GM12878 (cell line): Measurements from ENCODE around the gene RPS3A. TPM values are rescaled to one million over a fixed set of nuclear protein-coding genes. Genes with fewer than 3 reads are reported as not detected.

Experiments
- ATAC-seq: fragments of 200-7000 bp; cut with Tn5 transposase; 3 replicates; pipeline ENCODE4 v1.9.1; 2020; ENCODE audit warnings: mild to moderate bottlenecking, moderate library complexity
- BruUV-seq: library from RNA; stranded (reverse); fragments of 400-500 nt; replicated peaks from 2 replicates; lab custom pipeline; 2021; lab: Mats Ljungman, UMichigan
- CTCF ChIA-PET: fragments of 300-600 bp; sonication (Branson Sonifier 250); formaldehyde crosslinking; extraction: SDS; loops from one replicate; lab custom pipeline; 2021; ENCODE audit warnings: inconsistent platforms; lab: Yijun Ruan, JAX
- POLR2A ChIA-PET: fragments of 350-600 bp; formaldehyde crosslinking; extraction: SDS; loops from one replicate; lab custom pipeline; 2021; ENCODE audit warnings: inconsistent platforms; lab: Charles Lee
- RAD21 ChIA-PET: fragments of 300-600 bp; sonication (Branson Sonifier 250); formaldehyde crosslinking; loops from one replicate; lab custom pipeline; 2023; ENCODE audit warnings: antibody characterized with exemption; ENCODE audit not compliant: unreplicated experiment; lab: Charles Lee
- SMC1A ChIA-PET: fragments of 300-600 bp; sonication (Branson Sonifier 250); formaldehyde crosslinking; loops from one replicate; lab custom pipeline; 2023; ENCODE audit not compliant: unreplicated experiment, uncharacterized antibody; lab: Charles Lee
- DNase-seq: peaks from one replicate; pipeline ENCODE4 v3.0.0-alpha.2; 2011; ENCODE audit warnings: low read depth, low spot score
- FAIRE-seq: peaks from 3 replicates; lab custom pipeline; 2011; peaks lifted over from hg19 to GRCh38; lab: Jason Lieb, UNC
- H2AFZ ChIP-seq: 2 replicates; pipeline ENCODE4 v1.6.0; 2011; ENCODE audit warnings: low read depth, low read length, control low read depth; ENCODE audit not compliant: control insufficient read depth
- H3K27ac ChIP-seq: 2 replicates; pipeline ENCODE4 v1.5.1; 2011; ENCODE audit warnings: control low read depth; ENCODE audit not compliant: control insufficient read depth, insufficient read depth
- H3K27me3 ChIP-seq, 2 experiments: replicated peaks in 1 of 2; 2 replicates each; pipeline versions ENCODE4 v1.6.0 to v1.6.1; 2011; ENCODE audit warnings: low read length in 1 of 2; ENCODE audit not compliant: control insufficient read depth in 2 of 2, insufficient read depth in 2 of 2
- H3K36me3 ChIP-seq, 2 experiments: 2 replicates each; pipeline ENCODE4 v1.5.1; 2011; ENCODE audit warnings: low read length in 1 of 2; ENCODE audit not compliant: control insufficient read depth in 2 of 2, insufficient read depth in 2 of 2
- H3K4me1 ChIP-seq: 2 replicates; pipeline ENCODE4 v1.6.1; 2011; ENCODE audit warnings: mild to moderate bottlenecking, low read length, moderate library complexity, mixed read lengths; ENCODE audit not compliant: control insufficient read depth, insufficient read depth
- H3K4me2 ChIP-seq: 2 replicates; pipeline ENCODE4 v1.6.0; 2011; ENCODE audit warnings: control low read depth; ENCODE audit not compliant: control insufficient read depth, insufficient read depth
- H3K4me3 ChIP-seq: fragments of 200-600 bp; sonication (generic); 2 replicates; pipeline ENCODE4 v1.5.1; 2016
- H3K79me2 ChIP-seq: 2 replicates; pipeline ENCODE4 v1.6.0; 2011; ENCODE audit warnings: low read length; ENCODE audit not compliant: control insufficient read depth, insufficient read depth
- H3K9ac ChIP-seq: 2 replicates; pipeline ENCODE4 v1.8.0; 2011; ENCODE audit warnings: low read length, control low read depth, mixed read lengths; ENCODE audit not compliant: control insufficient read depth, insufficient read depth
- H3K9me3 ChIP-seq: replicated peaks from 3 replicates; pipeline ENCODE4 v1.5.1; 2011; ENCODE audit warnings: mild to moderate bottlenecking, low read length; ENCODE audit not compliant: control insufficient read depth, insufficient read depth
- H4K20me1 ChIP-seq: 2 replicates; pipeline ENCODE4 v1.6.0; 2011; ENCODE audit not compliant: control insufficient read depth, insufficient read depth
- EED ChIP-seq: sonication (generic); IDR thresholded peaks from 2 replicates; pipeline ENCODE4 v1.6.1; 2016; ENCODE audit warnings: antibody characterized with exemption, low read depth
- FOXM1 ChIP-seq: IDR thresholded peaks from 2 replicates; pipeline ENCODE4 v1.6.1; 2012; ENCODE audit warnings: low read depth, mild to moderate bottlenecking, inconsistent platforms, low read length, moderate library complexity
- GATAD2B ChIP-seq: fragments of 450-650 bp; conservative IDR thresholded peaks from 2 replicates; pipeline ENCODE4 v1.6.1; 2017; ENCODE audit warnings: low read depth, mild to moderate bottlenecking, moderate library complexity
- IRF4 ChIP-seq: IDR thresholded peaks from 2 replicates; pipeline ENCODE4 v1.6.1; 2011; ENCODE audit warnings: low read depth, low read length
- MEF2B ChIP-seq: fragments of 450-650 bp; IDR thresholded peaks from 2 replicates; pipeline ENCODE4 v1.6.1; 2018; ENCODE audit warnings: mild to moderate bottlenecking, moderate library complexity; ENCODE audit not compliant: partially characterized antibody, poor library complexity, severe bottlenecking
- NR2F1 ChIP-seq: fragments of 450-650 bp; conservative IDR thresholded peaks from 2 replicates; pipeline ENCODE4 v1.6.1; 2017; ENCODE audit warnings: mild to moderate bottlenecking
- PAX8 ChIP-seq: fragments of 450-650 bp; IDR thresholded peaks from 2 replicates; pipeline ENCODE4 v1.6.1; 2017; ENCODE audit warnings: mild to moderate bottlenecking, moderate library complexity
- RELB ChIP-seq: fragments of 450-650 bp; IDR thresholded peaks from 2 replicates; pipeline ENCODE4 v1.6.1; 2017; ENCODE audit warnings: low read depth, mild to moderate bottlenecking, moderate library complexity
- SMC3 ChIP-seq: IDR thresholded peaks from 2 replicates; pipeline ENCODE4 v1.6.1; 2011; ENCODE audit warnings: low read length, improper control_type of control experiment, borderline replicate concordance
- SREBF1 ChIP-seq: IDR thresholded peaks from 2 replicates; pipeline ENCODE4 v1.6.1; 2012; ENCODE audit warnings: mild to moderate bottlenecking, low read length
- TCF7 ChIP-seq: IDR thresholded peaks from 2 replicates; pipeline ENCODE4 v1.6.1; 2014; ENCODE audit warnings: antibody characterized with exemption, borderline replicate concordance
- ZBTB40 ChIP-seq: fragments of 450-650 bp; IDR thresholded peaks from 2 replicates; pipeline ENCODE4 v1.6.1; 2016; ENCODE audit warnings: mild to moderate bottlenecking, moderate library complexity, borderline replicate concordance
- WGBS: methylation state at CpG from one replicate; pipeline ENCODE4 v1.1.6; 2016; ENCODE audit warnings: low lambda C conversion rate; ENCODE audit not compliant: insufficient replicate concordance, insufficient coverage; ENCODE audit errors: missing lambda C conversion rate; 5-methylcytosine and 5-hydroxymethylcytosine counted together
- in situ Hi-C: fragments of 300-500 bp; cut with MboI; formaldehyde crosslinking; loops from 9 replicates; pipeline ENCODE4 v1.14.3; 2018; ENCODE audit warnings: mixed read lengths
- intact Hi-C: fragments of 100-400 bp; cut with micrococcal nuclease; formaldehyde crosslinking; loops from one replicate; pipeline ENCODE4 v1.14.2; 2022; ENCODE audit not compliant: unreplicated experiment
- polyA plus RNA-seq, 11 experiments: library from polyadenylated mRNA; depleted of rRNA in 4 of 11; unstranded in 6 of 11; stranded (reverse) in 5 of 11; fragments of >200 nt; fragmentation: Nextera tagmentation in 4 of 11; fragmentation: Illumina TruSeq in 1 of 11; extraction: Ambion mirVana in 4 of 11; extraction: Trizol in 1 of 11; gene quantifications; 1 replicate in 1 of 11; 2 replicates in 10 of 11; pipeline versions ENCODE4 v1.2.1 to v1.2.3, GENCODE V29; 2011 to 2016; ENCODE audit warnings: inconsistent platforms in 2 of 11, missing spikeins in 2 of 11, low read depth in 1 of 11
- small RNA-seq: library from RNA; depleted of rRNA; stranded (forward); fragments of <200 nt; gene quantifications from one replicate; pipeline ENCODE3, GENCODE V24; 2014
- total RNA-seq, 4 experiments: library from RNA; depleted of rRNA in 3 of 4; stranded (reverse); fragments of >200 nt in 3 of 4; fragmentation: Illumina TruSeq in 1 of 4; extraction: Trizol in 1 of 4; gene quantifications; 2 replicates each; pipeline versions ENCODE4 v1.2.1 to v1.2.3, GENCODE V29; 2013 to 2021

The RPS3A gene
- total and polyA plus RNA-seq, 10 of the 15 experiments (the other 5 are each of a cell fraction or from before 2014, with no cell fraction given): 1,754 to 5,827 (median 3,527) TPM

- Histone ChIP-seq H3K4me1 (no peaks in the 10 kb centered on the region), H3K27me3 (no peaks in the 10 kb centered on the region), H3K79me2 (no peaks in the 10 kb centered on the region), H3K9me3 (no peaks in the 10 kb centered on the region), H4K20me1 (no peaks in the 10 kb centered on the region), H3K4me2 (no peak overlapping the region), H3K9ac (no peak overlapping the region), H3K27ac (no peak overlapping the region), H3K4me3 (no peak overlapping the region), H3K36me3 (no peaks in the 10 kb centered on the region), H2AFZ (no peak overlapping the region)
- FAIRE-seq (no peak), DNase-seq (no peak), ATAC-seq (no peak)
- WGBS: 68% methylated on average over 2 of the region's 2 CpGs
- SMC1A ChIA-PET: no interaction called here
- in situ Hi-C loops: no loop called here
- no TSS peak for BruUV-seq
- POLR2A ChIA-PET: interaction anchor here (0.7 kb wide), 1 partner anchor 14 kb away, joined by 3 read pairs; no protein-coding TSS in a partner anchor
- RAD21 ChIA-PET: no interaction called here
- TF ChIP-seq MEF2B: no peak
- no peak for TF ChIP-seq GATAD2B
- TF ChIP-seq FOXM1: no peak
- TF ChIP-seq ZBTB40: no peak
- no peak for TF ChIP-seq TCF7
- no peak for TF ChIP-seq EED
- no peak for TF ChIP-seq IRF4
- TF ChIP-seq SMC3: no peak
- no peak for TF ChIP-seq RELB
- TF ChIP-seq PAX8: no peak
- no peak for TF ChIP-seq SREBF1
- no peak for TF ChIP-seq NR2F1
- intact Hi-C loops: no loop called here
- CTCF ChIA-PET: no interaction called here
These were observed 54.2 kb downstream of the RPS3A start for GRCh38 chr4:151153585-151153984.

Small RNAs within 50 kb of the gene (small RNA-seq; reads per million reads assigned to genes)
- gene SNORD73A (not detected), gene SNORD73B (0.59 reads per million, percentile 14 among the genes with 10 or more reads in this experiment)

Other genes starting within 250 kb of the RPS3A start
- 75.5 and 89.8 TPM in 2 replicates for gene LRBA, start 84.3 kb upstream of the RPS3A start, total RNA-seq (2014; rRNA removed)
- 93.4 and 101 TPM in 2 replicates for gene LRBA, start 84.3 kb upstream of the RPS3A start, total RNA-seq (2014; rRNA removed; fragmentation: Illumina TruSeq; extraction: Trizol)
- gene LRBA, start 84.3 kb upstream of the RPS3A start, total RNA-seq (2021): 70.6 and 72.7 TPM in 2 replicates
- gene LRBA, start 84.3 kb upstream of the RPS3A start, polyA plus RNA-seq (2011; rRNA removed): 74.6 and 82.6 TPM in 2 replicates
- 74.4 and 98.9 TPM in 2 replicates for gene LRBA, start 84.3 kb upstream of the RPS3A start, polyA plus RNA-seq (2014; fragmentation: Illumina TruSeq; extraction: Trizol)
- 10 to 100 TPM; 20.3 to 22.0 TPM for gene LRBA, start 84.3 kb upstream of the RPS3A start, polyA plus RNA-seq (2014; fragmentation: Nextera tagmentation; extraction: Ambion mirVana)
- gene LRBA, start 84.3 kb upstream of the RPS3A start, polyA plus RNA-seq (2014; rRNA removed): 37.1 and 39.4 TPM in 2 replicates
- gene LRBA, start 84.3 kb upstream of the RPS3A start, polyA plus RNA-seq (2016; fragmentation: Nextera tagmentation; extraction: Ambion mirVana): 10 to 100 TPM; 24.8 to 29.4 TPM
- gene PRSS48, start 177.5 kb downstream of the RPS3A start, total RNA-seq (2014; rRNA removed): not detected in 2 replicates
- gene PRSS48, start 177.5 kb downstream of the RPS3A start, total RNA-seq (2014; rRNA removed; fragmentation: Illumina TruSeq; extraction: Trizol): not detected in 2 replicates
- not detected in 2 replicates for gene PRSS48, start 177.5 kb downstream of the RPS3A start, total RNA-seq (2021)
- gene PRSS48, start 177.5 kb downstream of the RPS3A start, polyA plus RNA-seq (2011; rRNA removed): not detected in 2 replicates
- not detected in 2 replicates for gene PRSS48, start 177.5 kb downstream of the RPS3A start, polyA plus RNA-seq (2014; fragmentation: Illumina TruSeq; extraction: Trizol)
- gene PRSS48, start 177.5 kb downstream of the RPS3A start, polyA plus RNA-seq (2014; fragmentation: Nextera tagmentation; extraction: Ambion mirVana): not detected
- not detected in 2 replicates for gene PRSS48, start 177.5 kb downstream of the RPS3A start, polyA plus RNA-seq (2014; rRNA removed)
- gene PRSS48, start 177.5 kb downstream of the RPS3A start, polyA plus RNA-seq (2016; fragmentation: Nextera tagmentation; extraction: Ambion mirVana): not detected
- not detected in 2 replicates for gene SH3D19, start 226.0 kb downstream of the RPS3A start, total RNA-seq (2014; rRNA removed)
- not detected in 2 replicates for gene SH3D19, start 226.0 kb downstream of the RPS3A start, total RNA-seq (2014; rRNA removed; fragmentation: Illumina TruSeq; extraction: Trizol)
- gene SH3D19, start 226.0 kb downstream of the RPS3A start, total RNA-seq (2021): 0.24 and 0.33 TPM in 2 replicates
- gene SH3D19, start 226.0 kb downstream of the RPS3A start, polyA plus RNA-seq (2011; rRNA removed): 0.08 and 0.17 TPM in 2 replicates
- not detected in 2 replicates for gene SH3D19, start 226.0 kb downstream of the RPS3A start, polyA plus RNA-seq (2014; fragmentation: Illumina TruSeq; extraction: Trizol)
- gene SH3D19, start 226.0 kb downstream of the RPS3A start, polyA plus RNA-seq (2014; fragmentation: Nextera tagmentation; extraction: Ambion mirVana): 1 to 10 TPM; 2.4 to 6.9 TPM
- gene SH3D19, start 226.0 kb downstream of the RPS3A start, polyA plus RNA-seq (2014; rRNA removed): 0.03 and 0.29 TPM in 2 replicates
- gene SH3D19, start 226.0 kb downstream of the RPS3A start, polyA plus RNA-seq (2016; fragmentation: Nextera tagmentation; extraction: Ambion mirVana): under 1 TPM; 0.28 to 0.33 TPM